Mucosa of descending colon (tissue), 3 donors: Measurements from ENCODE around the gene SULF2. TPM values are rescaled to one million over a fixed set of nuclear protein-coding genes. Genes with fewer than 3 reads are reported as not detected.
A peak's percentile ranks its signal among the peaks of the same experiment; 100 is the strongest.

ENCODE experiments used
- ATAC-seq: fragments of 200-7000 bp; cut with Tn5 transposase; one replicate; pipeline ENCODE4 v1.9.1; 2020; ENCODE audit warnings: mild to moderate bottlenecking, moderate library complexity
- DNase-seq, 3 donors: peaks; one replicate each; pipeline ENCODE4 v3.0.0-alpha.2; 2020
- H3K36me3 ChIP-seq: fragments of 200-600 bp; one replicate; pipeline ENCODE4 v1.8.0; 2021; ENCODE audit warnings: low read depth, mild to moderate bottlenecking
- H3K4me1 ChIP-seq: fragments of 200-600 bp; one replicate; pipeline ENCODE4 v1.8.0; 2021; ENCODE audit warnings: low read depth, mild to moderate bottlenecking
- H3K4me3 ChIP-seq: fragments of 200-600 bp; one replicate; pipeline ENCODE4 v1.8.0; 2021; ENCODE audit warnings: mild to moderate bottlenecking
- H3K9me3 ChIP-seq: fragments of 200-600 bp; one replicate; pipeline ENCODE4 v1.8.0; 2021; ENCODE audit warnings: mild to moderate bottlenecking
- intact Hi-C, 2 donors: fragments of 100-400 bp; cut with DNase I in 1 of 2; cut with micrococcal nuclease in 1 of 2; formaldehyde crosslinking; loops; one replicate each; pipeline versions ENCODE4 v1.11.0 to v1.11.1; 2022; cut with DNase I, micrococcal nuclease
- total RNA-seq, 3 donors: library from RNA; stranded (reverse); fragmentation: NEBNext Ultra II Directional in 2 of 3; extraction: Animal tissue kit (Norgen Biotek cat#: 25700) in 2 of 3; gene quantifications; one replicate each; pipeline versions ENCODE4 v1.2.1 to v1.2.4, GENCODE V29; 2021 to 2023
- TF ChIP-seq, protein P1 (sequence below): fragments of 200-600 bp; IDR thresholded peaks from one replicate; pipeline ENCODE4 v1.8.0; 2022; ENCODE audit warnings: antibody characterized with exemption, mild to moderate bottlenecking
- donor health status: DM: no; HTN: no; CAD: no; lungs with moderate emphysema.
- donor health status: DM: no; HTN: no; CAD: no.
- donor health status: DM: no; HTN: yes; CAD: no.

The SULF2 gene
- total RNA-seq, 3 donors from 2014 or later: 102 to 181 (median 144) TPM

GRCh38 chr20:47789764-47790579 is 4.7 kb upstream of the SULF2 start:
- ATAC-seq (no peak), DNase-seq (no peak)
- no peak overlapping the region for H3K4me3 ChIP-seq
- TF ChIP-seq, protein P1, sequence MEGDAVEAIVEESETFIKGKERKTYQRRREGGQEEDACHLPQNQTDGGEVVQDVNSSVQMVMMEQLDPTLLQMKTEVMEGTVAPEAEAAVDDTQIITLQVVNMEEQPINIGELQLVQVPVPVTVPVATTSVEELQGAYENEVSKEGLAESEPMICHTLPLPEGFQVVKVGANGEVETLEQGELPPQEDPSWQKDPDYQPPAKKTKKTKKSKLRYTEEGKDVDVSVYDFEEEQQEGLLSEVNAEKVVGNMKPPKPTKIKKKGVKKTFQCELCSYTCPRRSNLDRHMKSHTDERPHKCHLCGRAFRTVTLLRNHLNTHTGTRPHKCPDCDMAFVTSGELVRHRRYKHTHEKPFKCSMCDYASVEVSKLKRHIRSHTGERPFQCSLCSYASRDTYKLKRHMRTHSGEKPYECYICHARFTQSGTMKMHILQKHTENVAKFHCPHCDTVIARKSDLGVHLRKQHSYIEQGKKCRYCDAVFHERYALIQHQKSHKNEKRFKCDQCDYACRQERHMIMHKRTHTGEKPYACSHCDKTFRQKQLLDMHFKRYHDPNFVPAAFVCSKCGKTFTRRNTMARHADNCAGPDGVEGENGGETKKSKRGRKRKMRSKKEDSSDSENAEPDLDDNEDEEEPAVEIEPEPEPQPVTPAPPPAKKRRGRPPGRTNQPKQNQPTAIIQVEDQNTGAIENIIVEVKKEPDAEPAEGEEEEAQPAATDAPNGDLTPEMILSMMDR: no peak
- no peaks in the 10 kb centered on the region for H3K9me3 ChIP-seq
- no peaks in the 10 kb centered on the region for H3K36me3 ChIP-seq
- intact Hi-C loops: loop anchor here in 1 of 2 donors (5.0 to 10.0 kb wide), 2 partner anchors 125 to 832 kb away; no protein-coding TSS in a partner anchor
- peaks cover 2% of the 10 kb centered on the region for H3K4me1 ChIP-seq

- H3K4me1 ChIP-seq: peaks cover 5% of the 10 kb centered on the region
- no peak for DNase-seq
- TF ChIP-seq, protein P1: no peak
- no peaks in the 10 kb centered on the region for H3K9me3 ChIP-seq
- no peaks in the 10 kb centered on the region for H3K36me3 ChIP-seq
- intact Hi-C loops: loop anchor here in 1 of 2 donors (5.0 to 10.0 kb wide), 2 partner anchors 124 to 833 kb away; no protein-coding TSS in a partner anchor
- no peak for ATAC-seq
- no peak overlapping the region for H3K4me3 ChIP-seq
Observed at GRCh38 chr20:47789081-47789763, 3.9 kb upstream of the SULF2 start.

DNA sequence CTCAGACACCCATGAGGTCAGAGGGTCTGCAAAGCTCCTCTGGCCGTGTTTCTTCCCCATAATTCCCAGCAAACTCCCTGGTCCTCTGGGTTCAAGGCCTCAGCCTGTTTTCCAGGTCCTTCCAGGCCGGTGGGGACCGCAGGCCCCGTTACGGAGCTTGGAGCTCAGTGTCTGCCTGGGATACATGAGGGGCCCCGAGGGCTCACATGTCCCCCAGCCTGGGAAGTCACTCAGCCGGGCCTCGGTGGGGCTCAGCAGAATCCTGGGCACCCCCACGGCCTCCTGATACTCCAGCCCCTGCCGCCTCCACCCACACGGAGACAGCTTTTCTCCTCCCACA is 3.4 kb upstream of the SULF2 start:
- DNase-seq (no peak), ATAC-seq (no peak)
- H3K4me3 ChIP-seq: no peak overlapping the region
- no peaks in the 10 kb centered on the region for H3K9me3 ChIP-seq
- intact Hi-C loops: loop anchor here in 1 of 2 donors (5.0 to 10.0 kb wide), 2 partner anchors 124 to 834 kb away; no protein-coding TSS in a partner anchor
- no peaks in the 10 kb centered on the region for H3K36me3 ChIP-seq
- peaks cover 9% of the 10 kb centered on the region for H3K4me1 ChIP-seq
- TF ChIP-seq, protein P1: no peak

DNA sequence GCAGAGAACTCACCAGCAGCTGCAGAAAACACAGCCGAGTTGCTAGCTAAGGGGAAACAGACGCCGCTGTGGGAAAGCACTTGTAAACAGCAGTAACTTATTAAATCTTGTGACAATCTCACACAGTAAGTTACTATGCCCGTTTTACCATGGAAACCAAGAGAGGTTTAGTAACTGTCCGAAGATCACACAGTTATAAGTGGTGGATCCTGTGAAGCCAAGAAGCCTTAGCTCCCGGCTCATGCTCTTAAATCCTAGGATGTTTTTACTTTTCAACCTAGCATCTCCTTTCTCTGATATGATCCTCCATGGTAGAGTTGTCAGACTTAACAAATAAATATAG is 1.5 kb upstream of the SULF2 start:
- Histone ChIP-seq H3K4me3 (no peak overlapping the region), H3K36me3 (no peaks in the 10 kb centered on the region), H3K9me3 (no peaks in the 10 kb centered on the region), H3K4me1 (peaks cover 9% of the 10 kb centered on the region)
- ATAC-seq: peak; percentile 20
- TF ChIP-seq, protein P1: no peak
- intact Hi-C loops: loop anchor here (1.0 to 10.0 kb wide), 3 partner anchors 13 to 836 kb away; no protein-coding TSS in a partner anchor
- no peak for DNase-seq

DNA sequence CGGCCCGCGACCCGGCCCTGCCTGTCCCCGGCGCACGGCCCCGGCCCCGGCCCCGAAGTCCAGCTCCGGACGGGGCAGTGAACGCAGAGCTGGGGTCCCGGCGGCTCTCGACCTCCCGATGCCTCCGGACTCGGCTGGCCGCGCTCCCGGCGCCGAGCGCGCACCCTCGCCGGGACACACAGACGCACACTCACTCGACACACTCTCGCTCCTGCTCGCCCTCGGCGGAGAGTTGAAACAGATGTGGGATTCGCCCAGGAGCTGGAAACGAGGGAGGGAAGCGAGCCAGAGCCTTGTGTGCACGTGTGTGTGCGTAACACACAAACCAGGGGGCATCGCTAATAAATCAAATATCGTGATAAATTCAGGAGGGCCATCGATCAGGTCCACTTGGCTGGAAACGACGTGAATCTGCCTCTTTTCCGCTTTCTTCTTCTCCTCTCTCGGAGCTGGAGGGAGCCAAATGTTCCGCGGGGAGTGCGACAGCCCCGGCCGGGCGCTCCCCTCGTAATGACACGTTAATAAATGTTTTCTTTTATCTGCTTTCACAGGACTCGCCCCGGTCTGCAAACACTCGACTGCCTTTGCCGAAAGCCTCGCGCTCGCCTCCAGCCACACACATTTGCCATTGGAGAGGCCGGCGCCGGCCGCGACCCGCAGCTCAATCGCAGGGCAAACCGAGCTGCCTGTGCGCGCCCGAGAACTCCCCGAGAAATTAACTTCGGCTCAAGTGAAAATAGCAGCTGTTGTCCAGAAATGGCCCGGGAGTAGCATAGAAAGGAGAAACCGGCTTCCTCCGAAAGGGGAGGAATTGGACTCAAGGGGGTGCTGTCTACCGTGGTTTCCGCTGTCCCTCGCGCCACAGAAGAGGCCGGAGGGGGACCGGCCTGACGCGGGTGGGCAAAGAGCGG is 828 bp upstream of the SULF2 start:
- H3K4me1 ChIP-seq: peaks cover 9% of the 10 kb centered on the region

More for the DNA sequence above, 828 bp upstream of the SULF2 start:
- no peaks in the 10 kb centered on the region for H3K36me3 ChIP-seq
- ATAC-seq (peak; percentile 72), DNase-seq (peak; percentile 69 to 76 (median 76))
- no peaks in the 10 kb centered on the region for H3K9me3 ChIP-seq
- H3K4me3 ChIP-seq: peak overlapping the region; percentile 11
- TF ChIP-seq, protein P1: peak; percentile 28
- intact Hi-C loops: loop anchor here (1.0 to 10.0 kb wide), 3 partner anchors 13 to 836 kb away; no protein-coding TSS in a partner anchor
